HuH-7.5 (cell line): ENCODE data around the gene VDR.
"Not testable (repeated sequence)": the region's sequence is repeated elsewhere in the genome, so short reads cannot be mapped to it uniquely, and the experiment has no call there.

Experiments
- DNase-seq: peaks from one replicate; pipeline ENCODE4 v3.0.0; 2011; ENCODE audit warnings: low spot score

VDR gene

DNA sequence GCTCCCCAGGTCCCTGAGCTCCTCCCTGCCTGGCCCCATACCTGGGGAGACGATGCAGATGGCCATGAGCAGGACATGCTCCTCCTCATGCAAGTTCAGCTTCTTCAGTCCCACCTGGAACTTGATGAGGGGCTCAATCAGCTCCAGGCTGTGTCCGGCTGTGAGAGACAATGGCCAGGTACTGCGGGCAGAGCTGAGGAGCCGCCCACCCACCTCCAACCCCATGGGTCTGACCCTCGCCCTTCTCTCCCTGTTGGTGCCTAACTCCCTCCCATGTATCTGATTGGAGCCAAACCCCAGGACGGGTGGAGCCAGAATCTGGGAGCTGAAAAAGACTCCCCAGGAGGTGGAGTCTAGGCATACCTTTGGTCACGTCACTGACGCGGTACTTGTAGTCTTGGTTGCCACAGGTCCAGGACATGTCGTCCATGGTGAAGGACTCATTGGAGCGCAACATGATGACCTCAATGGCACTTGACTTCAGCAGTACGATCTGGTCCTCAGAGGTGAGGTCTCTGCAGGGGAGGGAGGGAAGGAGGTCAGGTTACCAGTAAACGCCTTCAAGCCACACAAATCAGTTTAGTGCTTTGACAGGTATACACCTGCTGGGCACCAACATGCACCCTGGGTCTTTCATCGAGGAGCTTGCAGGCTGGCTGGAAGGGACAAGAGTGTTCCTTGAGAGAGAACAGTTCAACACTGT lies 58.3 kb downstream of the VDR start:
- DNase-seq, result no peak

DNA sequence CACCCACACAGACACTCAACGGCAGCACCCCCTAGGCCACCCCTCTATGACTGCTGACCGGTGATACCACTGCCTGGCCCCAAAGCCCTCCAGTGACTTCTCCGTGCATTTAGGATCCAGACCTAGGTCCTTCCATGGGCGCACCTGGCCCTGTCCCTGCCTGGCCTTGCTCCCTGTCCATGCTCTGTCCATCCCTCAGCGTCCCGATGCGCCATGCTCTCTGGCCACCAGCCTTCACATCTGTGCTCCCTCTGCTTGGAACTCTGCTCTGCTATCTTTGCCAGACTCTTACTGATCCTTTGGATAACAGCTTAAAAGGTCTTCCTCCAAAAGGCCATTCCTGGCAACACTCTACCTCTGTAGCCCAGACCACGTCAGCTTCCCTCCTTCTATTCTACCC lies 59.7 kb downstream of the VDR start:
- DNase-seq, result no peak

DNA sequence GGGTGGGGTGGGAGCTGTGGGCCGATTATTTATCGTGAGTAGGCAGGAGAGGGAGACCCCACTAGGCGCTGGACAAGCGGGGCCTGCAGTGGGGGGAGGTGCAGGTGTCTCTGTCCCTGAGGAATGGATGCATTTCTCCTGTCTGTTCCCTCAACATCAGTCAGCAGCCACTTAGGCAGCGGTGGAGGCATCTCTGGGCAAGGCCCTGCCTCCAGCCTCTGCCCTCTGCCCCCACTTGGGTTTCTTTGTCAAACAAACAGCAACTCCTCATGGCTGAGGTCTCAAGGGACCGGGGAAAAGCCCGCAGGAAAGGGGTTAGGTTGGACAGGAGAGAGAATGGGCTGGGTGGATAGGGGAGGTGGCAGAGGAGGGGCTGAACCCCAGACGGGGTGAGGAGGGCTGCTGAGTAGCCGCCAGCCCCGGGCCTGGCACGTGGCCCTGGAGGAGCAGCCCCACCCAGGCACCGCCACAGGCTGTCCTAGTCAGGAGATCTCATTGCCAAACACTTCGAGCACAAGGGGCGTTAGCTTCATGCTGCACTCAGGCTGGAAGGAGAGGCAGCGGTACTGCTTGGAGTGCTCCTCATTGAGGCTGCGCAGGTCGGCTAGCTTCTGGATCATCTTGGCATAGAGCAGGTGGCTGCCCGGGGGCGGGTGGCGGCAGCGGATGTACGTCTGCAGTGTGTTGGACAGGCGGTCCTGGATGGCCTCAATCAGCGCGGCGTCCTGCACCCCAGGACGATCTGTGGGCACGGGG lies 60.4 kb downstream of the VDR start:
- no peak for DNase-seq

DNA sequence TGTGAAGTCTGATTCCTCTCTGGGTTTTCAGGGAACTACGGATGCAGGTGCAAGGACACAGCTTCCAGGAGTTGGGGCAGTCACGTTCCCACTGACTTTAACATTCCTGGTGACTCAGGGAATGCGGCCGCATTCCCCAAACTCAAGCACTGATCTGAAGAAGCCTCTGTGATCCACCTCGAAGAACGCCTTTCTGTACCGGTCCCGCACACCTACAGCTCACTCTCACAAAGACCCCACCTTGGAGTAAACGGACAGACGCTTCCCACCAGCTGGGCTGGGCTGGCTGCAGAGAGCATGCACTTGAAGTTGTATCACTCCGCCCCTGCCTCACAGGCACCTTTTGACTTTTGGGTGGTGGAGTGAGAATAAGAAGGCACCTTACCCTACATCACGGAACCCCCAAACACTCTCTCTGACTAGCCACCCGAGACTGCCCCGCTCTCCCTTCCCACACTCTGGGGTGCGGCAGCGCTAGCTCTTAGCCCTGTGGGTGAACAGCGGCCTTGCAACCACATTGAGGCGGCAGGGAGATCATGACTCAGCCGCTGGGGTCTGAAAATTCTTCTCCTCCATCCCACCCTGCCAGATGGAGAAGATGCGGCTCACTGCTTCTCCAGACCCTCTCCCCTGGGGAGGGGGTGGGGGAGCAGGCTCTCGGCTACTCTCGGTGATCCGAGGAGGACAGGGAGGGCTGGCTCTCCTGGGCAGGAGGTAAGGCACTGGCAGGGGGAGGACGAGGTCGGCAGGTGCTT lies 61.4 kb downstream of the VDR start:
- DNase-seq, result no peak

DNA sequence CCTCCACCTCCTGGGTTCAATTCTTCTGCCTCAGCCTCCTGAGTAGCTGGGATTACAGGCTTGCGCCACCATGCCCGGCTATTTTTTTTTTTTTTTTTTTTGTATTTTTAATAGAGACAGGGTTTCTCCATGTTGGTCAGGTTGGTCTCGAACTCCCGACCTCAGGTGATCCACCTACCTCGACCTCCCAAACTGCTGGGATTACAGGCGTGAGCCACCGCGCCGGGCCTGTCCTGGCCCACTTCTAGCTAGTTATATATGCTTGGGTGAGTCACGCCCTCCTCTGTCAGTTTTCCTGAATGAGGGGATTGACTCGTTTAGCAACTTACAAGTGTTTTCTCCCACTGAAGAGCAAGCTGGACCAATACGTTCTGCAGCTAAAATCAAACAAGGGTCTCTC lies 62.3 kb downstream of the VDR start:
- not testable (repeated sequence) for DNase-seq

DNA sequence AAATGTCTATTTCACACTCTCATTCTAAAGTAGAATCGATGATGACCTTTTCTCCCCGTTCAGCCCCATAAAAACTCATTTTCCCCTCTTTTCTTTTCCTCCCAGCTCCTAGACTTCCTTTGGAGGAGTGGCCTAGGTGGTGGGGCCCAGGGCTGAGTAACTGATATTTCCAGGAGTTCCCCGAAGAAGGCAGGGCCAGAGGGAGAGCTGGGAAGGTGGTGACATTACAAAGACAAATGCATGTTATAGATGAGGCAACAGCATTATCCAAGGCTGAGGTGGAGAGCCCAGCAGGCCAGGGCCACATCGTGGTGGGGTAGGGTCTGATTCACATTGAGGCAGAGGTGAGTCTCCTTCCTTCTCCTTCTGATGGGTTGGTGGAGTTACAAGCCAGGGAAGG lies 62.9 kb downstream of the VDR start:
- no peak for DNase-seq

DNA sequence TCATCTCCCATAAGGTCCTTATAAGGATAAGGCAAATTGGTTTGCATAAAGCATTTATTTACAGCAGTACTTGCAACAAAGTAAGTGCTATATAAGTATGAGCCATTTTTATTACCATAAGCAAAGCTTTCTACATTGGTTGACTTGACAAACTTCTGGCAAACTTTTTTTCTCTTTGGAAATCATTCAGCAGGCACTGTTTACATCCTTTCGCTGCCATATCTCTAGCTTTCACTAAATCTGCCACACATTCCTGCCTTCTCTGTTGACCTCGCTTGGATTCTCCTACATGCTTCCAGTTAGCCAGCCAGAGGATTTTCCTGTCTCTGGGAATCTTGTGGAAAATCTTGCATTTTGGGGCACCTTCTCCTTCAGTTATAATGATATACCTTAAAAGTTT lies 63.3 kb downstream of the VDR start:
- no peak for DNase-seq

DNA sequence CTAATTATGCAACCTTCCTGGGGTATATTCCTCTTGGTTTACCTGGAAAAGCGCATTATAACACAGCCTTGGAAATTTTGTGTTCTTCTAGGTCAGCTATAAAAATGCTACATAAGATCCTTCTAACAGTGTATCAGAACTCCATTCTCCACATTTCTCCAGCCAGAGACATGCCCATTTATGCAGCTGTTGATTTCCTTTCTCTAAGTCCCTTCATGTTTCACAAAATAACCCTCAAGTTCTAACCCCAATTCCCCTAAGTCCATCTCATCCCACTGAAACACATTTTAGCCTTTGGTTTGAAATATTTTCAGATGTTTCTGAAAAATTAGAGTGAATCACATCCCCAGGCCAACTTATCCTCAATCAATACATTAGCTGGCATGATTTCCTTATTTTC lies 64.2 kb downstream of the VDR start:
- DNase-seq, result no peak

DNA sequence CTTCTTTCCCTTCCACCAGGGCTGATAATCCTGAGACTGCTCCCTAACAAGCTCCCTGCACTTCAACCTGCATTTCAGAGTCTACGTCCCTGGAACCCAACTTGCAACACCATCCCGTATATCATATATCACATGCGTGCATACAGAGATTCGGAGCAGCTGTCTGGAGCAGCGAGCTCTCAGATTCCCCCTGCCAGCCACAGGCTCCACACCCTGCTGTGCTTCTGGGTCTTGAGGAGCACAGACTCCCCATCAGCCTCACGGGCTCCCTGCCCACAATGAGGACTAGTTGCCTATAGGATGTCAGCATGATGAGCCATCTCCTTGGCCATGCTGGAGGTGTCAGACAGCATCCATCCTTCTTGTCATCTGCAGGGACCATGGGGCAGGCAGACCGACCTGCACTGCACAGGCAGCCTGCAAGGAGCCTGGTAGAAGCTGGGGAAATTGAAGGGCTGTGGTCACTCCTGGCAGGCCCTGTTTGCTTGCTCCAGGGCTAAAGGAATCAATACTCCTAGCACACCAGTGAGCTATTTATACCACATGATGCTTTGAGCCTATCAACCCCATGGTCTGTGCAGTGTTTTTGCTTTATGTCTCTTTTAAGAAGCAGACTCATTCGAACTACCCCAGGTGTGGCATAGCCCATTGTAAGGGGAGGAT lies 65.4 kb downstream of the VDR start:
- no peak for DNase-seq

DNA sequence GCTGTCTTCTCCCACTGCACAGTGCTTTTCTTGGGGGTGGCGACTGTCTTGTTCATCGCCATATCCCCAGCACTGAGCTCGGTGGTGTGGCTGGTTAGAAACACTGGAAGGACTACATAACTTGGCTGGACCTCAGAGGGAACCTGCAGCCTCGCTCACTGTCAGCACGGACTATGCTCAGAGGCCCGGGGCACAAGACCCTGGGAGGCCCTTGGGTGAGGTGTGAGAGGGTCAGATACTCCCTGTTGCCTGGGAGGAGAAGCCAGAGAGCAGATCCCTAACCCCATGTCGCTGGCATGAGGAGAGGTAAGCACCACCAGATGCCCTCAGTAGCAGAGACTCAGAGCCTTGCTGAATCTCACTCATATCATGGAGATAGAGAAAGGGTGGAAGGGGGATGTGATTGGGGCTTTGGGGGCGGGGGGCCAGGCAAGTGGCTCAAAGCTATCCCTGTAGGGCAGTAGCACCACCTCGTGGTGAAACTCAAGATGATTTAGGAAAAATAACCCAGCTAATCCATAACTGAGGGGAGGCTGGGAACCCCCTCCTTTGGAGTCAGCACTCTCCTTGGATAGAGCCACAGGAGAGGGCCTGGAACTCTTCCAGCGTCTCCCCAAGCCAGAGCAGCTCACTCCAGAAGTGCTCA lies 66.4 kb downstream of the VDR start:
- DNase-seq, result peak; percentile 69

DNA sequence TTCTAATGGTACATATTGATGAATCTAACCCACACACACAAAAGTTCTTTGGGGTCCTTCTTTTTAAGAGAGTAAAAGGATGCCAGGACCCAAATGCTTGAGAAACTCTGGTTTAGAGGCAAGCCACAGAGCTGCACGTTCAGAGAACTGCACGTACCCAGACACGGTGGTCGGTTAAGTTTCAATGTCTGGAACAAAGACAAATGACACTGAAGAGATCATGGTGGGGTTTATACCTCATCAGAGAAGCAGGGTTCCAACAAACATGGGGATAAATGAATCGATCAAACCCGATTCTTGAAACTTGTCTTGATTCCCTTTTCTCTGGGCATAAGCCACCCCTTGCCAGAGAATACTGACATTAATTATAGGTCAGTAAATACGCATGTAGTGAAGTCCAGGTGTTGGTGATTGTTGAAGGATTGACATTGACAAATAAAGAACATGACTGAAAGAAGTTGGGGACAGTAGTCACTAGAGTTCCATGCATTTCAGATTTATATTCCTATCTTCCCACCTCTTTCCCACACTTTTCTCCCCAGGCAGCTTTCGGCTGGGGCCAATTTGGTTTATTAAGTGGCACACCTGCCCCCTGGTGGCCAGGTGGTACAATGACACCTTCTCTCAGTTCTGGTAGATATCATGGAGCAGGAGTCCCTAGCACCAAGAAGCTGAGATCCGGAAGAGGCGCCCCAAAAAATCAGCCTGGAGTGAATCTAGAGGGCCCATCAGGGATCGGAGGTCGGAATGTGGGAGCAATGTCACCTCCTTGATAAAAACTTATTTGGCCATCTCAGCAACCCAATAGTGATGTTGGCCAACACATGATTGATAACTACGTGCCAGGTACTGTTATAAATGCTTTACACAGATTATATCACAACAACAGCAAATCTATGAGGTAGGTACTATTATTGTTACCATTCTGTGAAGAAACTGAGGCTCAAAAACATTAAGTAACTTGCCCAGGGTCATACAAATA lies 67.3 kb downstream of the VDR start:
- DNase-seq, result peak; percentile 93

DNA sequence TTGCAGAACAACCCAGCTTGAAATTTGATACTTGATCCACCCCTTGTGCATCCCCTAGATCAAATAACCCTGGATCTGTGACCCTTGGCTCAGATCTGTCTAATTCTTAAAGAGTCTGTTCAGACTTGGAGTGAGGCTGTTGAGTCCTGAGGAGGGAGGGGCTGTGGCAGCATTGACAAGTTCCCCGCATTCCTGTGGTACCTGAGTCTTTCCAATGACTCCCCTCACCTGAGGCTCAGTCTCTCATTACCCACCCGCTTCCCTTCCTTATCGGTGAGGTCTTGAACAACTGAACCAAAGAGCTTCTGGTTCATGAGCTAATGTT lies 69.0 kb downstream of the VDR start:
- DNase-seq, result no peak

DNA sequence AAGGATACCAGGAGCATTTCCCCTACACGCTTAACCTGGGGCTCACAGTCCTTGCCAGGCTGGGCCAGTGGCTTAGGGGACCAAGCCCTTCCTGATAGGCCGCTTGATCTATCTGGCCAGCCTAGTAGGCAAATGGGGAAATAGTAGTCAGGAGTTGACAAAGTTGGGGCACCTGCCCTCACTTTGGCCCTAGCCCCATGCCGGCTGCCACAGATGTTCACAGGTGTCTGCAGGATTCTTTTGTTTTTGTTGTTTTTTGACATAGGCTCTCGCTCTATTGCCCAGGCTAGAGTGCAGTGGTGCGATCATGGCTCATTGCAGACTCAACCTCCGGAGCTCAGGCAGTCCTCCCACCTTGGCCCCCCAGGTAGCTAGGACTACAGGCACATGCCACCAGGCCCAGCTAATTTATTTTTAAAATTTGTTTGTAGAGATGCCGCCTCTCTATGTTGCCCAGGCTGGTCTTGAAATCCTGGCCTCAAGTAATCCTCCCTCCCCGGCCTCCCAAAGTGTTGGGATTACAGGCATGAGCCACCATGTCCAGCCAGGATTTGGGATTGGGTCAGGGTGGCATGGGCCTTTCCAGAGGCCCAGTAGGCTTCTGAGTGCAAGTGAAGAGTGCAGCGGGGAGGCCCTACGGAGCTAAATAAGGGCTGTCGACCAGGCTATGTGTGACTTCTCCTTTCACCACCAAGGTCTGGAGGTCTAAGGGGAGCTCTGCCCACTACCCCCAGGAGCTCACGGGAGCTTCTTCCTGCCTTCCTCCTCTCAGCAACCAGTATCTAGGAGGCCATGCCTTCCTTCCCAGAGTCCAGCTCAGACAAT lies 69.6 kb downstream of the VDR start:
- DNase-seq, result no peak

DNA sequence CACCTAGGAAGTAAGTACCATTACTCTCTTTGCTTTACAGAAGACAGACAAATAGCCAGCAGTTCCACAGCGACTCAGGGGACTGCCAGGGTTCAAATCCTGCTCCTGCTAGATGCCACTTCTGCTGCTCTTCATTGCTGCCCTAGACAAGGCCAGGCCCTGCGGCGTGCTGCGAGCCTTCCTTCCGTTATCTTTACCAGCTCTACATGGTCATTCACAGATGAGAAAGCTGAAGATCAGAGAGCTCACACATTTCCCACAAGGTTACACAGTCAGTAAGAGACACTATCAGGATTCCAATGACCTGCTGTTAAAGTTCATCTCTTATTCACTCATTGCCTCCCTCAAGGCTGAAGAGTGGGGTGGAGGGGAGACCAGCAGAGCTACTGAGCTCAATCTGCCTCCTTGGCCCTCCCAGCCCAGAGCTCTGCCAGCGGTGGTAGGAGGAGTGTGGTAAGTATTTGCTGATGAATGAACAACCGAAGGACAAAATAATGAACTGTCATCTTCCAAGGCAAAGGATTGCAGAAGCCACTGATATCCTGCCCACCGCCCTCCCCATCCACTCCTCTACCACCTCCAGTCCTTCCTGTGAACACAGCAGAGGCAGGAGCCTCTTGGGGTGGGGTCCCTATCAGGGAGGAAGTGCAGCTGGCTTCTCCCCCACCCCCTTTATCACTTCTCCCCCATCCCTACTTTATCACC lies 70.4 kb downstream of the VDR start:
- DNase-seq, result no peak

DNA sequence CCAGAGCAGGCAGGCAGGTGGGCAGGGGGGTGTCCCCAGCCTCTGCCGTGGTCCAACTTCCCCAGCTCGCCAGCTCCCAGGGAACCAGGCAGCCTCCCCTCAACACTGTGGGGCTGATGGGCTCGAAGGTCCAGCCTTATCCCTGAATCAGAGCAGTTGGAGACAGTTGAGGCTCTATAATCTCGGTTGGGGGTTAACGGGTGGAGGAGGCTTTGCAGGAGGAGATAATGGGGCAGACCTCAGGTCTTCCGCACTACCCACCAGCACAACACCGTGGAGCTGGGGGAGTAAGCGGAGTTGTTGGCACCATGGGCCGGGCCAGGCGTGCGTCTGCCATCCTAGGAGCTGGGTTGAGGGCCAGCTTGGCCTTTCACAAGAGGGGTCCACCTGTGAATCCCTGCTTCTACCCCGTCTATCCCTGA lies 71.2 kb downstream of the VDR start:
- no peak for DNase-seq

DNA sequence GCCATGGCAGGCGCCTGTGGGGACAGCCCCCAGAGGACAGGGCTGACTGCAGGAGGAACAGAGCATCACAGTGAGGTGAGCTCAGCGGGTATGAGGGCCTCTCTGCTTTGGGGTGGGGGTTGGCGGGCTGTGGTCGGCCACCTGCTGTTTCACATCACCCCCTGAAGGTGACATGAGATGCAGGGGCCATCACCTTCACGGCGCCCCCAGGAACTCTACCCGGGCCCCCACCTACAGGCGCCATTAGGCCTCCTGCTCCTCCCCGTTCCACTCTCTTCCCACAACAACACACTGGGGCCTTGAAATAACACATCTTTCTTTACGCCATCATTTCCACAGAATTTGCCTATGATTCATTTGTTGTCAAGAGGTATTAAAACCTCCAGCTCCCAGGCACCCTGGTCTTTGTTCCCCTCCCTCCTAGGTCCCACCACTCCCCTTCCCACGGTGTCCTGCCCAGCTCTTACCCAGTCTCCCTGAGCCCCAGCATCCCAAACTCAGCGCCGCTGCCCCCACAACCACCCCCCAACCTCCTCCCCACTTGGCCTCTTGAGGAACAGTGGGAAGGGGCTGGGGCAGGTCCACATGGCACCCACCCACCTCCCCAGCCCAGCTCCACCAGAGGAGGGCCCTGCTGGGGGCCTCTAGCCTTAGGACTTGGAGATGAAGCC lies 72.4 kb downstream of the VDR start:
- no peak for DNase-seq

DNA sequence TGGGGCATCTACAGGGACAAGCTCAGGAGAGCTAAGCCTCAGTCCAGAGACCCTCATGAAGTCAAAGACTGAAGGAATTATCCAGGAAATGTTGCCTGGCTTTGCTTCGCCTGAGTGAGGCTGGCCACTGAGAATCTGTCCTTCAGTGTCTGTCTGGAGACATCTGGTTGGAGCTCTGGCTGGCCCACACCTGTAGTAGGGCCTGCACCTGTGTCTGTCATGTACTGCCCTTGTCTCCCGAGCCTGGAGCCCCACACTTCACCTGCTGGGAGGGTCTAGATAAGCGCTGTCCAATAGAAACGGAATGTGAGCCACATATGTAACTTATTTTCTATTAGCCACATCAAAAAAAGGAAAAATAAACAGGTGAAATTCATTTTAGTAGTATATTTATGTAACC lies 75.2 kb downstream of the VDR start:
- no peak for DNase-seq

DNA sequence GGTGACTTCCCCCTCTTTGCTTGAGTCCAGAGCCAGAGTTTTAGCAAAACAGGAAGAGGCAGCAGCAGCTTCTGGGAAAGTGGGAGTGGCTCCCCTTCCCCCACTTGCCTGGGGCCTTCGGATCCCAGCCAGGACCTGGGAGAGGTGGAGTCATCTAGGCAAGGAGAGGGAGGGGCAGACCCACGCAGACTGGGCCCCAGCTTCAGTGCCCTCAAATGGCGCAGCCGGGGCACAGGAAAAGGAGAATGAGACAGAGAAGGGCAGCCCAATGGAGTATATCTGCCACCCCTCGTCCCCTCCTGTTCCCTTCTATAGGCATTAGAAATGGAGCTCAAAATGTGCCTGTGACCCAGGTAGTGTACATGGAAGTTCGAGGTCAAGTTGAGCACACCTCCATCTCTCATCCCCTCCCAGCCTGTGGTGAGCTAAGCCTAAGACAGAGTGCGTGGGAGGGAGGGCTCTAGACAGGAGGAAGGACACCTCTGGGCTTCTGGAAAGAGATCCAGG lies 75.8 kb downstream of the VDR start:
- no peak for DNase-seq
